HL-60 (cell line): ENCODE data around the gene MS4A10.

Experiments
- CTCF ChIP-seq: IDR thresholded peaks from one replicate; pipeline ENCODE4 v1.5.1; 2011; ENCODE audit warnings: low read length, control low read depth, inconsistent platforms; ENCODE audit not compliant: insufficient read depth
- GABPA ChIP-seq: IDR thresholded peaks from 2 replicates; pipeline ENCODE4 v1.6.1; 2012; ENCODE audit warnings: low read depth
- POLR2AphosphoS5 ChIP-seq: IDR thresholded peaks from 2 replicates; pipeline ENCODE4 v1.6.1; 2012; ENCODE audit warnings: low read depth
- REST ChIP-seq: IDR thresholded peaks from 2 replicates; pipeline ENCODE4 v1.6.1; 2012; ENCODE audit warnings: low read depth; ENCODE audit not compliant: insufficient replicate concordance
- SPI1 ChIP-seq: IDR thresholded peaks from 2 replicates; pipeline ENCODE4 v1.6.1; 2012; ENCODE audit warnings: low read depth, mild to moderate bottlenecking, borderline replicate concordance

- TF ChIP-seq CTCF (no peak), POLR2AphosphoS5 (no peak), SPI1 (no peak), GABPA (no peak), REST (no peak)
Measured at GRCh38 chr11:60743058-60743457, 42.1 kb upstream of the MS4A10 start.
